ENCODE measurements around the gene ADM5. TPM values are rescaled to one million over a fixed set of nuclear protein-coding genes. Genes with fewer than 3 reads are reported as not detected.

The ADM5 gene
- total RNA-seq, 1 experiment from 2014 or later: 13.5 TPM

DNA sequence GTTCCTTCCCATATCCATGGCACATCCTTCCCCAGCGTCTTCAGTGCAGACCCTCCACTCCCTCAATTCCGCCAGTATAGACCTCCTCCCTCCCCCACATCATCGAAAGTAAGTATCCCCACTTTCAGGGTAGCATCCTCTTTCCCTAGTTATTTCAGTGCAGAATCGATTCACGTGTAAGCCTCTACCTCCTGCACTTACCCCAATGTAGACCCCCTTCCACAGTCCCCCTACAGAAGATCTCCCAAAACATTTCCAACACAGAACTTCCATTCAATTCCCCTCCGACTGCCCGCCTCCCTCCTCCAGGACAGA, 24.4 kb upstream of the ADM5 start:
- no peak overlapping the region for H2AK5ac ChIP-seq (ENCODE audit: insufficient read length, low read length)
- no peak overlapping the region for H2AFZ ChIP-seq (ENCODE audit: low read length)
- H3T11ph ChIP-seq (ENCODE audit: low read length): no peak overlapping the region
- H3K79me2 ChIP-seq (ENCODE audit: insufficient read depth, low read length): peaks cover 5% of the 10 kb centered on the region; the same call in 1 of the 2 replicates
- Mint-ChIP-seq H3K27me3 (ENCODE audit: low read depth) (peaks cover 3% of the 10 kb centered on the region), H3K9me3 (peaks cover 5 to 6% of the 10 kb centered on the region in 2 experiments), H3K27ac (peak overlapping the region; percentile 96 to 99 (median 96)), H3K4me1 (peaks cover 12 to 37% of the 10 kb centered on the region in 2 experiments), H3K4me3 (peak overlapping the region; percentile 99 to 100), H3K36me3 (ENCODE audit: insufficient read depth in 1 of 3, low read depth in 3 of 3) (peaks cover 39 to 61% (median 59%) of the 10 kb centered on the region in 3 experiments)
- peak overlapping the region; percentile 54 for H3K27ac ChIP-seq (ENCODE audit: insufficient read length, low read depth, low read length)
- H3K9ac ChIP-seq (ENCODE audit: extremely low read depth, insufficient read length, low read length): peak overlapping the region; percentile 88
- H3K18ac ChIP-seq (ENCODE audit: insufficient read length, low read depth, low read length): peak overlapping the region; percentile 56
- peak overlapping the region; percentile 99 for H3K4me2 ChIP-seq (ENCODE audit: insufficient read depth, insufficient read length, low read length)
- no peak overlapping the region for H4K8ac ChIP-seq (replicated peaks; ENCODE audit: insufficient read length, low read depth, low read length)
- H2BK5ac ChIP-seq (ENCODE audit: insufficient read length, low read length): no peak overlapping the region
- no peak overlapping the region for H2BK120ac ChIP-seq (ENCODE audit: low read depth, low read length, poor library complexity, severe bottlenecking)
- H4K5ac ChIP-seq (ENCODE audit: insufficient read length, low read depth, low read length): no peak overlapping the region
- H3K4ac ChIP-seq (ENCODE audit: low read depth, low read length): no peak overlapping the region; the same call in 1 of the 2 replicates
- DNase-seq: no peak
- TF ChIP-seq, protein P1, sequence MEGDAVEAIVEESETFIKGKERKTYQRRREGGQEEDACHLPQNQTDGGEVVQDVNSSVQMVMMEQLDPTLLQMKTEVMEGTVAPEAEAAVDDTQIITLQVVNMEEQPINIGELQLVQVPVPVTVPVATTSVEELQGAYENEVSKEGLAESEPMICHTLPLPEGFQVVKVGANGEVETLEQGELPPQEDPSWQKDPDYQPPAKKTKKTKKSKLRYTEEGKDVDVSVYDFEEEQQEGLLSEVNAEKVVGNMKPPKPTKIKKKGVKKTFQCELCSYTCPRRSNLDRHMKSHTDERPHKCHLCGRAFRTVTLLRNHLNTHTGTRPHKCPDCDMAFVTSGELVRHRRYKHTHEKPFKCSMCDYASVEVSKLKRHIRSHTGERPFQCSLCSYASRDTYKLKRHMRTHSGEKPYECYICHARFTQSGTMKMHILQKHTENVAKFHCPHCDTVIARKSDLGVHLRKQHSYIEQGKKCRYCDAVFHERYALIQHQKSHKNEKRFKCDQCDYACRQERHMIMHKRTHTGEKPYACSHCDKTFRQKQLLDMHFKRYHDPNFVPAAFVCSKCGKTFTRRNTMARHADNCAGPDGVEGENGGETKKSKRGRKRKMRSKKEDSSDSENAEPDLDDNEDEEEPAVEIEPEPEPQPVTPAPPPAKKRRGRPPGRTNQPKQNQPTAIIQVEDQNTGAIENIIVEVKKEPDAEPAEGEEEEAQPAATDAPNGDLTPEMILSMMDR (conservative IDR thresholded peaks at IDR 0.05): no peak
- no peaks in the 10 kb centered on the region for H4K20me1 ChIP-seq (ENCODE audit: control insufficient read depth, insufficient read depth, insufficient read length)
- H3K9me3 ChIP-seq (ENCODE audit: control insufficient read depth, low read depth, low read length): no peaks in the 10 kb centered on the region
- peak overlapping the region; percentile 74 for H3K14ac ChIP-seq (ENCODE audit: insufficient read depth, low read length)
- peak overlapping the region; percentile 9 for H3K23ac ChIP-seq (ENCODE audit: insufficient read length, low read depth, low read length)
- H3K56ac ChIP-seq (ENCODE audit: insufficient read length, low read depth, low read length): peak overlapping the region; percentile 37
- no peak overlapping the region for H2BK20ac ChIP-seq (ENCODE audit: low read depth, low read length, poor library complexity, severe bottlenecking)
- peaks cover 11% of the 10 kb centered on the region for H3K79me1 ChIP-seq (ENCODE audit: insufficient read depth, low read depth, low read length, poor library complexity, severe bottlenecking)
- no peak overlapping the region for H2BK12ac ChIP-seq (ENCODE audit: insufficient read length, low read depth, low read length)
- H3K4me1 ChIP-seq (ENCODE audit: insufficient read depth, low read length): no peaks in the 10 kb centered on the region
- H2BK15ac ChIP-seq (ENCODE audit: low read depth, low read length): no peak overlapping the region
- peaks cover 18% of the 10 kb centered on the region for H3K23me2 ChIP-seq (ENCODE audit: insufficient read length, low read depth, low read length, poor library complexity, severe bottlenecking)
- H4K91ac ChIP-seq (ENCODE audit: insufficient read length, low read depth, low read length): no peak overlapping the region
- no peaks in the 10 kb centered on the region for H3K27me3 ChIP-seq (ENCODE audit: insufficient read depth, low read length)
- WGBS (ENCODE audit: extremely low coverage, insufficient read length, low lambda C conversion rate): no CpG with 5 or more reads among the region's 7 CpGs

Measured in H9 (cell line).